H1 (cell line): ENCODE data around the gene SLITRK2. TPM values are rescaled to one million over a fixed set of nuclear protein-coding genes. Genes with fewer than 3 reads are reported as not detected.

ENCODE experiments used
- CTCF ChIA-PET: fragments of 300-600 bp; sonication (Branson Sonifier 250); formaldehyde crosslinking; loops from one replicate; lab custom pipeline; 2021; ENCODE audit not compliant: partially characterized antibody; lab: Charles Lee
- POLR2A ChIA-PET: fragments of 300-600 bp; sonication (Branson Sonifier 250); formaldehyde crosslinking; loops from one replicate; lab custom pipeline; 2021; ENCODE audit warnings: inconsistent platforms; ENCODE audit not compliant: partially characterized antibody; lab: Charles Lee
- DNase-seq, 2 experiments: peaks; one replicate each; pipeline versions ENCODE4 v3.0.0 to v3.0.0-alpha.2; 2010 to 2022; ENCODE audit warnings: low spot score in 2 of 2, low read depth in 1 of 2, mixed read lengths in 1 of 2
- FAIRE-seq: peaks from 2 replicates; lab custom pipeline; 2011; peaks lifted over from hg19 to GRCh38; lab: Jason Lieb, UNC
- H2AFZ ChIP-seq: 2 replicates; pipeline ENCODE4 v1.8.1; 2012; ENCODE audit warnings: low read length, inconsistent platforms
- H2AK5ac ChIP-seq: 2 replicates; pipeline ENCODE4 v1.6.1; 2013; ENCODE audit warnings: low read depth, low read length
- H2BK120ac ChIP-seq: replicated peaks from 2 replicates; pipeline ENCODE3; 2013; ENCODE audit warnings: low read depth, low read length, inconsistent platforms
- H2BK12ac ChIP-seq: 2 replicates; pipeline ENCODE4 v1.6.1; 2013; ENCODE audit warnings: low read depth, low read length
- H2BK15ac ChIP-seq: 2 replicates; pipeline ENCODE4 v1.6.1; 2013; ENCODE audit warnings: low read length
- H2BK20ac ChIP-seq: 2 replicates; pipeline ENCODE4 v1.6.1; 2013; ENCODE audit warnings: low read length
- H2BK5ac ChIP-seq: 2 replicates; pipeline ENCODE4 v1.6.1; 2013; ENCODE audit warnings: low read depth, low read length
- H3K14ac ChIP-seq: 2 replicates; pipeline ENCODE4 v1.6.1; 2013; ENCODE audit warnings: inconsistent platforms; ENCODE audit not compliant: insufficient read length
- H3K18ac ChIP-seq: 2 replicates; pipeline ENCODE4 v1.6.1; 2013; ENCODE audit warnings: low read length; ENCODE audit errors: extremely low read depth
- H3K23ac ChIP-seq: 2 replicates; pipeline ENCODE4 v1.6.1; 2013; ENCODE audit warnings: inconsistent platforms; ENCODE audit not compliant: insufficient read length
- H3K23me2 ChIP-seq: 2 replicates; pipeline ENCODE4 v1.6.1; 2013; ENCODE audit warnings: low read depth, low read length
- H3K27ac ChIP-seq: 2 replicates; pipeline ENCODE4 v1.6.1; 2011; ENCODE audit warnings: low read depth, low read length, inconsistent platforms
- H3K27me3 ChIP-seq, 4 experiments: replicated peaks in 1 of 4; 1 replicate in 1 of 4; 2 replicates in 3 of 4; pipeline versions ENCODE4 v1.6.1 to v1.8.1; 2011 to 2013; ENCODE audit warnings: low read length in 3 of 4, mild to moderate bottlenecking in 3 of 4, inconsistent platforms in 2 of 4, mixed read lengths in 2 of 4, moderate library complexity in 1 of 4; ENCODE audit not compliant: control insufficient read depth in 3 of 4, insufficient read depth in 3 of 4; ENCODE audit errors: extremely low read depth in 1 of 4
- H3K36me3 ChIP-seq, 4 experiments: 2 replicates each; pipeline versions ENCODE4 v1.6.1 to v1.8.1; 2011 to 2013; ENCODE audit warnings: mild to moderate bottlenecking in 4 of 4, low read length in 3 of 4, moderate library complexity in 2 of 4, control low read depth in 1 of 4, inconsistent platforms in 1 of 4; ENCODE audit not compliant: insufficient read depth in 4 of 4, control insufficient read depth in 2 of 4
- H3K4ac ChIP-seq: replicated peaks from 2 replicates; pipeline ENCODE3; 2013; ENCODE audit warnings: low read length, low read depth, mixed read lengths, inconsistent platforms; ENCODE audit not compliant: insufficient read length
- H3K4me1 ChIP-seq, 4 experiments: replicated peaks in 1 of 4; 1 replicate in 1 of 4; 2 replicates in 3 of 4; pipeline versions ENCODE4 v1.6.1 to v1.8.1; 2011 to 2013; ENCODE audit warnings: low read length in 3 of 4, inconsistent platforms in 2 of 4, mixed read lengths in 1 of 4; ENCODE audit not compliant: insufficient read depth in 4 of 4, control insufficient read depth in 3 of 4
- H3K4me2 ChIP-seq, 2 experiments: 2 replicates each; pipeline versions ENCODE4 v1.6.1 to v1.8.1; 2011 to 2013; ENCODE audit warnings: low read depth in 2 of 2, low read length in 2 of 2, control low read depth in 1 of 2, inconsistent platforms in 1 of 2, mild to moderate bottlenecking in 1 of 2; ENCODE audit not compliant: insufficient read depth in 1 of 2
- H3K4me3 ChIP-seq, 4 experiments: fragments of 200-600, 300-600 bp in 1 of 4; sonication (generic), shearing (Covaris generic), sonication (Bioruptor Twin) in 1 of 4; 2 replicates each; pipeline versions ENCODE4 v1.5.1 to v1.8.1; 2011 to 2016; ENCODE audit warnings: low read length in 4 of 4, low read depth in 3 of 4, control low read depth in 2 of 4, inconsistent platforms in 2 of 4, mild to moderate bottlenecking in 2 of 4, mixed read lengths in 1 of 4, moderate library complexity in 1 of 4; ENCODE audit not compliant: insufficient read depth in 2 of 4; ENCODE audit errors: extremely low read depth in 1 of 4
- H3K56ac ChIP-seq: replicated peaks from 2 replicates; pipeline ENCODE3; 2013; ENCODE audit warnings: low read depth, mild to moderate bottlenecking, mixed read lengths, low read length, inconsistent platforms; ENCODE audit not compliant: insufficient read length
- H3K79me1 ChIP-seq: 2 replicates; pipeline ENCODE4 v1.6.1; 2013; ENCODE audit warnings: low read depth, low read length, control low read depth
- H3K79me2 ChIP-seq, 2 experiments: 2 replicates each; pipeline versions ENCODE4 v1.6.1 to v1.8.1; 2012 to 2013; ENCODE audit warnings: low read length in 2 of 2, mild to moderate bottlenecking in 2 of 2, inconsistent platforms in 1 of 2; ENCODE audit not compliant: insufficient read depth in 2 of 2, control insufficient read depth in 1 of 2
- H3K9ac ChIP-seq, 4 experiments: replicated peaks in 1 of 4; 1 replicate in 1 of 4; 2 replicates in 3 of 4; pipeline versions ENCODE4 v1.6.1 to v1.8.1; 2011 to 2013; ENCODE audit warnings: low read depth in 3 of 4, low read length in 3 of 4, control low read depth in 2 of 4, mild to moderate bottlenecking in 2 of 4, moderate library complexity in 2 of 4, inconsistent platforms in 1 of 4; ENCODE audit errors: extremely low read depth in 1 of 4
- H3K9me3 ChIP-seq, 2 experiments: 2 replicates each; pipeline versions ENCODE4 v1.6.1 to v1.8.1; 2012 to 2013; ENCODE audit warnings: mild to moderate bottlenecking in 2 of 2, moderate library complexity in 2 of 2, control low read depth in 1 of 2, inconsistent platforms in 1 of 2, low read depth in 1 of 2, low read length in 1 of 2, mixed read lengths in 1 of 2; ENCODE audit not compliant: insufficient read depth in 2 of 2
- H4K20me1 ChIP-seq, 2 experiments: replicated peaks in 1 of 2; 2 replicates each; pipeline versions ENCODE3 to v1.8.1; 2011 to 2013; ENCODE audit warnings: inconsistent platforms in 2 of 2, low read length in 2 of 2, mild to moderate bottlenecking in 1 of 2; ENCODE audit not compliant: insufficient read depth in 2 of 2, control insufficient read depth in 1 of 2
- H4K5ac ChIP-seq: 2 replicates; pipeline ENCODE4 v1.6.1; 2013; ENCODE audit warnings: low read length, low read depth, mixed read lengths, inconsistent platforms; ENCODE audit not compliant: insufficient read length
- H4K8ac ChIP-seq: 2 replicates; pipeline ENCODE4 v1.8.0; 2013; ENCODE audit warnings: mild to moderate bottlenecking, moderate library complexity, low read length, inconsistent platforms; ENCODE audit not compliant: insufficient read depth; ENCODE audit errors: extremely low read depth
- H4K91ac ChIP-seq: replicated peaks from 2 replicates; pipeline ENCODE3; 2013; ENCODE audit warnings: low read length, mixed read lengths, inconsistent platforms; ENCODE audit not compliant: insufficient read length
- EZH2 ChIP-seq: fragments of 200-600 bp; sonication (generic); IDR thresholded peaks from 2 replicates; pipeline ENCODE4 v1.7.1; 2012; ENCODE audit warnings: low read depth, mild to moderate bottlenecking, moderate library complexity, low read length, inconsistent platforms; ENCODE audit not compliant: severe bottlenecking
- GTF2F1 ChIP-seq: IDR thresholded peaks from 2 replicates; pipeline ENCODE4 v1.6.1; 2012; ENCODE audit warnings: low read depth, low read length, improper control_type of control experiment, borderline replicate concordance
- RNF2 ChIP-seq: fragments of 200-900, 300-1000 bp; sonication (generic); IDR thresholded peaks from 2 replicates; pipeline ENCODE4 v1.7.1; 2016; ENCODE audit warnings: borderline replicate concordance, low read depth, mild to moderate bottlenecking, antibody characterized with exemption, low read length; ENCODE audit not compliant: poor library complexity, severe bottlenecking; ENCODE audit errors: missing control alignments
- SUZ12 ChIP-seq: fragments of 200-600 bp; sonication (generic); IDR thresholded peaks from 2 replicates; pipeline ENCODE4 v1.6.1; 2012; ENCODE audit warnings: mild to moderate bottlenecking, inconsistent platforms, low read length, moderate library complexity, mixed read lengths
- WGBS, 2 experiments: shearing (Covaris generic) in 1 of 2; methylation state at CpG; one replicate each; pipeline versions ENCODE4 v1.1.6 to v1.1.7; 2013 to 2015; ENCODE audit warnings: low lambda C conversion rate in 2 of 2, mixed read lengths in 2 of 2, inconsistent platforms in 1 of 2, low coverage in 1 of 2, missing lambda C conversion rate in 1 of 2; ENCODE audit not compliant: insufficient replicate concordance in 2 of 2, insufficient coverage in 1 of 2, insufficient read length in 1 of 2; ENCODE audit errors: extremely low coverage in 1 of 2, missing lambda C conversion rate in 1 of 2; 5-methylcytosine and 5-hydroxymethylcytosine counted together
- polyA plus RNA-seq, 7 experiments: library from polyadenylated mRNA; depleted of rRNA in 3 of 7; stranded (reverse) in 5 of 7; unstranded in 2 of 7; fragments of >200 nt in 5 of 7; fragments of 200-250 nt in 2 of 7; gene quantifications; 1 replicate in 5 of 7; 2 replicates in 1 of 7; 4 replicates in 1 of 7; pipeline versions ENCODE4 v1.2.1 to v1.2.3, GENCODE V29; 2011 to 2013; ENCODE audit warnings: missing spikeins in 2 of 7, mixed read lengths in 2 of 7
- total RNA-seq: library from RNA; stranded (reverse); fragmentation: NEBNext Ultra II Directional; extraction: Animal tissue kit (Norgen Biotek cat#: 25700); gene quantifications from 2 replicates; pipeline ENCODE4 v1.2.1, GENCODE V29; 2021

SLITRK2 gene
- total and polyA plus RNA-seq, 2 of the 8 experiments (the other 6 are each of a cell fraction or from before 2014, with no cell fraction given): 0.14 to 0.39 TPM

DNA sequence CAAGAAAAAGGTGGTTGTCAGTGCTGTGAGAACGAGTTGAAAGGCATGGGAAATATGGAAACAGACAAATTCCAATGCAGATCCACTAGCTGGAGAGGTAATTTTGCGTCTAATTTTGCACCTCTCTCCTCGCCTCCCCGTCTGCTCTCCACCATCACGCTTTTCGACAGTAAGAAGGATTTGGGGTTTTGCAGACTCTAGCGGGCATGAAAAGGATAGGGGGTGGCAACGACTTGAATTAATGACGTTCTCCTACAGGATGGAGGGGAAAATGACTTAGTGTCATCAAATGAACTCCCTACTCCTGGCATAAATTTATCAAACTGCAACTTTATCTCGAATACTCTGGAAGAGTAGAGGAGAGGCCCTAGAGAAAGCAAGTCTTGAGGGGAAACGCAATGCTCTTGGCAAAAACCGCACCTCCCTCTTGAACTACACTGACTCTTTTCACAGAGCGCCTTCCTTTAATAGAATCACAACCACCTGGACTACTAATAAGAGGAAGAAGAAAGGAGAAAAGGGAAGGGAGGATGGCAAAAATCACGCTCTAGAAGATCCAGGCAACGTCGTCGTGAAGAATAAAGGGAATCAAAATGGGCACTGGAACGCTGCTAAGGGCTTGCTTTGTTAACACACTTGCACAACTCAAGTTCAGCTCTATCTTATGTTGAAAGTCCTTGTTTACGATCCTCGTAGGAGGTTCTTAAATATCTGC lies 871 bp upstream of the SLITRK2 start:
- Histone ChIP-seq H2BK12ac (no peak overlapping the region), H3K23me2 (peaks cover 10% of the 10 kb centered on the region; the same call in 1 of the 2 replicates), H3K36me3 (no peaks in the 10 kb centered on the region), H3K4me1 (peaks cover 0 to 8% (median 1%) of the 10 kb centered on the region in 4 experiments; a peak in 3 of 7 replicates), H2BK20ac (no peak overlapping the region), H3K79me2 (no peaks in the 10 kb centered on the region), H4K20me1 (peaks cover 0 to 2% of the 10 kb centered on the region in 2 experiments), H3K4ac (no peak overlapping the region), H3K27me3 (peaks cover 32 to 82% (median 57%) of the 10 kb centered on the region in 4 experiments), H3K56ac (no peak overlapping the region), H2BK120ac (no peak overlapping the region), H4K5ac (no peak overlapping the region), H3K79me1 (no peaks in the 10 kb centered on the region), H3K18ac (no peak overlapping the region), H4K8ac (no peak overlapping the region), H3K14ac (no peak overlapping the region), H3K27ac (no peak overlapping the region), H2AFZ (peak overlapping the region; percentile 51; the same call in 1 of the 2 replicates), H2AK5ac (no peak overlapping the region), H2BK5ac (no peak overlapping the region), H3K9me3 (no peaks in the 10 kb centered on the region), H2BK15ac (no peak overlapping the region), H3K4me2 (peak overlapping the region; percentile 80 to 89), H3K23ac (no peak overlapping the region), H3K9ac (no peak overlapping the region), H3K4me3 (peak overlapping the region; percentile 37 to 65 (median 40); a peak in 6 of 8 replicates), H4K91ac (no peak overlapping the region)
- WGBS, 2 experiments: 3% methylated on average over 13 of the region's 20 CpGs; no CpG with 5 or more reads in 1 of the 2 experiments
- CTCF ChIA-PET: no interaction called here
- POLR2A ChIA-PET: no interaction called here
- no peak for DNase-seq
- no peak for FAIRE-seq
- TF ChIP-seq GTF2F1: no peak
- peak; percentile 70 for TF ChIP-seq EZH2
- TF ChIP-seq SUZ12: peak; percentile 58
- TF ChIP-seq RNF2: peak; percentile 69
